OCI-LY3 (cell line): ENCODE measurements around the gene GPHN.

Experiments used
- H2AFZ ChIP-seq: fragments of 200-600, 300-600 bp; shearing (Covaris generic); 2 replicates; pipeline ENCODE4 v1.6.0; 2014; ENCODE audit warnings: antibody characterized with exemption, low read depth, low read length
- H3K27ac ChIP-seq: fragments of 200-600, 300-600 bp; sonication (generic); 2 replicates; pipeline ENCODE4 v1.5.1; 2014; ENCODE audit warnings: mild to moderate bottlenecking, low read length, moderate library complexity, mixed read lengths
- H3K27me3 ChIP-seq: fragments of 200-600, 300-600 bp; sonication (generic); 2 replicates; pipeline ENCODE4 v1.6.1; 2014; ENCODE audit warnings: low read depth, low read length, mixed read lengths
- H3K36me3 ChIP-seq: fragments of 200-600, 300-600 bp; sonication (generic); replicated peaks from 2 replicates; pipeline ENCODE3; 2014; ENCODE audit warnings: low read depth, low read length, mixed read lengths
- H3K4me1 ChIP-seq: fragments of 300-600, 200-600 bp; sonication (generic); 2 replicates; pipeline ENCODE4 v1.6.1; 2014; ENCODE audit warnings: low read length, mixed read lengths
- H3K4me2 ChIP-seq: fragments of 200-600, 300-600 bp; sonication (generic); 2 replicates; pipeline ENCODE4 v1.6.1; 2014; ENCODE audit warnings: low read length, mixed read lengths
- H3K4me3 ChIP-seq: fragments of 300-600, 200-600 bp; sonication (generic); 2 replicates; pipeline ENCODE4 v1.5.1; 2014; ENCODE audit warnings: antibody characterized with exemption, mild to moderate bottlenecking, low read length, moderate library complexity
- H3K79me2 ChIP-seq: fragments of 300-600, 200-600 bp; shearing (Covaris generic); 2 replicates; pipeline ENCODE4 v1.6.1; 2014; ENCODE audit warnings: mild to moderate bottlenecking, low read length, mixed read lengths
- H3K9ac ChIP-seq: fragments of 300-600, 200-600 bp; shearing (Covaris generic); 2 replicates; pipeline ENCODE4 v1.6.0; 2014; ENCODE audit warnings: mild to moderate bottlenecking, low read length, moderate library complexity
- H3K9me3 ChIP-seq: fragments of 200-600, 300-600 bp; shearing (Covaris generic); 2 replicates; pipeline ENCODE4 v1.6.1; 2014; ENCODE audit warnings: low read length, mixed read lengths; ENCODE audit not compliant: insufficient read depth
- H4K20me1 ChIP-seq: fragments of 200-600, 300-600 bp; sonication (generic); 2 replicates; pipeline ENCODE4 v1.6.1; 2016; ENCODE audit warnings: low read length, mixed read lengths; ENCODE audit not compliant: insufficient read depth
- CTCF ChIP-seq: fragments of 200-600, 300-600 bp; sonication (generic); IDR thresholded peaks from 2 replicates; pipeline ENCODE4 v1.5.1; 2014; ENCODE audit warnings: antibody characterized with exemption, low read length, low read depth
- EZH2phosphoT487 ChIP-seq: fragments of 200-600 bp; shearing (Covaris generic); IDR thresholded peaks from 2 replicates; pipeline ENCODE4 v1.6.1; 2018; ENCODE audit warnings: antibody characterized with exemption, mixed run types, low read depth

The GPHN gene

GRCh38 chr14:66857867-66858266, 349.9 kb downstream of the GPHN start:
- Histone ChIP-seq H2AFZ (no peak overlapping the region), H3K4me1 (peaks cover 9% of the 10 kb centered on the region; the same call in 1 of the 2 replicates), H3K9ac (no peak overlapping the region), H3K27ac (no peak overlapping the region), H3K79me2 (no peaks in the 10 kb centered on the region), H3K9me3 (no peaks in the 10 kb centered on the region), H4K20me1 (no peaks in the 10 kb centered on the region), H3K4me2 (no peak overlapping the region), H3K36me3 (no peaks in the 10 kb centered on the region), H3K4me3 (no peak overlapping the region), H3K27me3 (no peaks in the 10 kb centered on the region)
- TF ChIP-seq CTCF: no peak

GRCh38 chr14:66859063-66859671, 351.2 kb downstream of the GPHN start:
- Histone ChIP-seq H3K4me2 (no peak overlapping the region), H2AFZ (no peak overlapping the region), H3K27ac (no peak overlapping the region), H3K4me3 (no peak overlapping the region), H3K36me3 (no peaks in the 10 kb centered on the region), H3K79me2 (no peaks in the 10 kb centered on the region), H3K9ac (no peak overlapping the region), H3K27me3 (no peaks in the 10 kb centered on the region), H3K9me3 (no peaks in the 10 kb centered on the region), H4K20me1 (no peaks in the 10 kb centered on the region), H3K4me1 (no peaks in the 10 kb centered on the region)
- TF ChIP-seq EZH2phosphoT487 (no peak), CTCF (no peak)

GRCh38 chr14:66881596-66881995, 373.6 kb downstream of the GPHN start:
- H3K36me3 ChIP-seq: no peaks in the 10 kb centered on the region
- no peaks in the 10 kb centered on the region for H3K4me1 ChIP-seq
- no peak overlapping the region for H3K9ac ChIP-seq
- no peak overlapping the region for H2AFZ ChIP-seq
- H3K79me2 ChIP-seq: no peaks in the 10 kb centered on the region
- no peaks in the 10 kb centered on the region for H4K20me1 ChIP-seq
- H3K27ac ChIP-seq: no peak overlapping the region
- H3K27me3 ChIP-seq: no peaks in the 10 kb centered on the region
- TF ChIP-seq EZH2phosphoT487: no peak
- no peak for TF ChIP-seq CTCF
- H3K4me3 ChIP-seq: no peak overlapping the region
- H3K4me2 ChIP-seq: no peak overlapping the region
- H3K9me3 ChIP-seq: no peaks in the 10 kb centered on the region

GRCh38 chr14:66884149-66884548, 376.2 kb downstream of the GPHN start:
- Histone ChIP-seq H3K4me1 (no peaks in the 10 kb centered on the region), H4K20me1 (no peaks in the 10 kb centered on the region), H3K4me3 (no peak overlapping the region), H3K36me3 (peaks cover 7% of the 10 kb centered on the region), H3K27ac (no peak overlapping the region), H3K4me2 (no peak overlapping the region), H3K27me3 (no peaks in the 10 kb centered on the region), H3K79me2 (no peaks in the 10 kb centered on the region), H2AFZ (no peak overlapping the region), H3K9me3 (no peaks in the 10 kb centered on the region), H3K9ac (no peak overlapping the region)
- no peak for TF ChIP-seq CTCF
- TF ChIP-seq EZH2phosphoT487: no peak
